ENCODE results near the gene SSC5D. TPM values are rescaled to one million over a fixed set of nuclear protein-coding genes. Genes with fewer than 3 reads are reported as not detected.

Gene SSC5D
- polyA plus RNA-seq, 3 donors, result 0.08 TPM; not detected in 2

DNA sequence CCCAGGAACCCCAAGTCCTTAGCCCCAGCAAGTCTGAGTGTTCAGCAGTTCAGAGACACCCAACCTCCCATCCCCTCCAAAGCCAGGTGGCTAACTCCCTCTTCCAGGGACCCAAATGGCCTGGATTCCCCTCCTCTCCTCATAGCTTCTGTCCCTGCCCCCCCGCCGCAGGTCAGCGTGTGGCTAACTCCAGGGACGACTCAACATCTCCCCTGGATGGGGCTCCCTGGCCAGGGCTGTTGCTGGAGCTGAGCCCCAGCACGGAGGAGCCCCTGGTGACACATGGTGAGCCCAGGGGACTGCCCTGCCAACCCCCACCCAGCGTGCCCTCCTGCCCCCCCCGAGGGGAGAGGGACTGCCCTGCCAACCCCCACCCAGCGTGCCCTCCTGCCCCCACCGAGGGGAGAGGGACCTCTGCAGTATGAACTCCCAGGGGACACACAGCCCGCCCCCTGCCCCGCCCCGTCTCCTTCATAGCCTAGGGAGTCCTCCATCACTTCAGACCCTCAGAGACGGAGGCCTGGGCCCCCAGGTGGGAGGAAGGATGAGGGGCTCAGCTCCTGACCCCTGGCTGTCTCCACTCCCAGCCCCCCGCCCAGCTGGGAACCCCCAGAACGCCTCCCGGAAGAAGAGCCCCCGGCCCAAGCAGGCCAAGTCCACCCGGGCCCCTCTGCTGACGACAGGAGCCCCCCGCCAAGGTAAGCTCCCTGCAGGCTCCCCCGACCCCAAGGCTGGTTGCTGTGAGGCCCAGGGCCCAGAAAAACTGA, 1.7 kb downstream of the SSC5D start:
- peak overlapping the region in 1 of 7 donors; percentile 25 for H3K27ac Mint-ChIP-seq
- H3K27me3 ChIP-seq (ENCODE audit: control insufficient read depth in 2 of 2, insufficient read depth in 2 of 2, low read length in 2 of 2), result peaks cover 0 to 9% of the 10 kb centered on the region in 2 donors

More for the DNA sequence above, 1.7 kb downstream of the SSC5D start:
- Histone ChIP-seq H2AFZ (ENCODE audit: insufficient read depth, low read depth, low read length, poor library complexity, severe bottlenecking) (no peak overlapping the region), H3K36me3 (replicated peaks in 1 of 2; ENCODE audit: control insufficient read depth in 1 of 2, insufficient read depth in 2 of 2, low read length in 2 of 2) (no peaks in the 10 kb centered on the region), H3K4me1 (ENCODE audit: control insufficient read depth in 1 of 2, insufficient read depth in 2 of 2, low read length in 2 of 2) (peaks cover 2 to 5% of the 10 kb centered on the region in 2 donors), H4K20me1 (ENCODE audit: insufficient read depth, low read length) (no peaks in the 10 kb centered on the region), H3K9ac (ENCODE audit: insufficient read depth, low read length, poor library complexity, severe bottlenecking) (no peak overlapping the region), H3K27ac (ENCODE audit: low read depth in 1 of 2, low read length in 2 of 2) (no peak overlapping the region), H3K79me2 (ENCODE audit: insufficient read depth, low read length) (no peaks in the 10 kb centered on the region), H3K4me3 (replicated peaks in 1 of 3; ENCODE audit: low read depth in 2 of 3, low read length in 3 of 3) (no peak overlapping the region), H3K9me3 (replicated peaks in 1 of 2; ENCODE audit: control insufficient read depth in 1 of 2, insufficient read depth in 1 of 2, low read length in 2 of 2) (no peaks in the 10 kb centered on the region), H3K4me2 (replicated peaks; ENCODE audit: extremely low read depth, low read length, poor library complexity, severe bottlenecking) (no peak overlapping the region)
- no peaks in the 10 kb centered on the region for H3K36me3 Mint-ChIP-seq
- no peak overlapping the region for H3K4me3 Mint-ChIP-seq
- DNase-seq, result no peak
- peaks cover 20 to 51% (median 26%) of the 10 kb centered on the region in 3 donors for H3K27me3 Mint-ChIP-seq (ENCODE audit: low read depth in 3 of 3)
- peaks cover 0 to 3% (median 0%) of the 10 kb centered on the region in 7 donors for H3K9me3 Mint-ChIP-seq
- TF ChIP-seq, protein P1, sequence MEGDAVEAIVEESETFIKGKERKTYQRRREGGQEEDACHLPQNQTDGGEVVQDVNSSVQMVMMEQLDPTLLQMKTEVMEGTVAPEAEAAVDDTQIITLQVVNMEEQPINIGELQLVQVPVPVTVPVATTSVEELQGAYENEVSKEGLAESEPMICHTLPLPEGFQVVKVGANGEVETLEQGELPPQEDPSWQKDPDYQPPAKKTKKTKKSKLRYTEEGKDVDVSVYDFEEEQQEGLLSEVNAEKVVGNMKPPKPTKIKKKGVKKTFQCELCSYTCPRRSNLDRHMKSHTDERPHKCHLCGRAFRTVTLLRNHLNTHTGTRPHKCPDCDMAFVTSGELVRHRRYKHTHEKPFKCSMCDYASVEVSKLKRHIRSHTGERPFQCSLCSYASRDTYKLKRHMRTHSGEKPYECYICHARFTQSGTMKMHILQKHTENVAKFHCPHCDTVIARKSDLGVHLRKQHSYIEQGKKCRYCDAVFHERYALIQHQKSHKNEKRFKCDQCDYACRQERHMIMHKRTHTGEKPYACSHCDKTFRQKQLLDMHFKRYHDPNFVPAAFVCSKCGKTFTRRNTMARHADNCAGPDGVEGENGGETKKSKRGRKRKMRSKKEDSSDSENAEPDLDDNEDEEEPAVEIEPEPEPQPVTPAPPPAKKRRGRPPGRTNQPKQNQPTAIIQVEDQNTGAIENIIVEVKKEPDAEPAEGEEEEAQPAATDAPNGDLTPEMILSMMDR (IDR thresholded peaks at IDR 0.05), result no peak
- peaks cover 10% of the 10 kb centered on the region for H3K4me1 Mint-ChIP-seq
- 76% methylated on average over 8 of the region's 21 CpGs for WGBS (ENCODE audit: insufficient coverage)
- intact Hi-C loops (cut with micrococcal nuclease), result no loop called here
